ENCODE measurements around the gene NELFE.
"Not testable (repeated sequence)": the region's sequence is repeated elsewhere in the genome, so short reads cannot be mapped to it uniquely, and the experiment has no call there.

DNA sequence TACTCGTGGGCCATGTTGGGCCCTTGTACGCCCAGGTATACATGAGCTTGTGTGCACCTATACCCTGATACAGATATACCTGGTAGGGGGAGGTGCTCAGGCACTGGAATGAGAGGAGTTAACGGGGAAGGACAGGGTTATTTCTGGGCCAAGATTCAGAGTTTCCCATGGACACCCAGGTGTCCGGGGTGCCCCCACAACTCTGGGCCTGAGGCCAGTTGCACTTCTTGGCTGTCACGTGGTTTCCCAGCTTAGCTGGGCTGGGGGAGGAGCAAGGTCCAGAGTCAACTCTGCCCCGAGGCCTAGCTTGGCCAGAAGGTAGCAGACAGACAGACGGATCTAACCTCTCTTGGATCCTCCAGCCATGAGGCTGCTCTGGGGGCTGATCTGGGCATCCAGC lies 23.0 kb upstream of the NELFE start, which contains the start of gene C4A:
- TF ChIP-seq, protein P1, sequence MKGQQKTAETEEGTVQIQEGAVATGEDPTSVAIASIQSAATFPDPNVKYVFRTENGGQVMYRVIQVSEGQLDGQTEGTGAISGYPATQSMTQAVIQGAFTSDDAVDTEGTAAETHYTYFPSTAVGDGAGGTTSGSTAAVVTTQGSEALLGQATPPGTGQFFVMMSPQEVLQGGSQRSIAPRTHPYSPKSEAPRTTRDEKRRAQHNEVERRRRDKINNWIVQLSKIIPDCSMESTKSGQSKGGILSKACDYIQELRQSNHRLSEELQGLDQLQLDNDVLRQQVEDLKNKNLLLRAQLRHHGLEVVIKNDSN (CRISPR knock-in tag; IDR thresholded peaks at IDR 0.05): not testable (repeated sequence)
- TF ChIP-seq, protein P2, sequence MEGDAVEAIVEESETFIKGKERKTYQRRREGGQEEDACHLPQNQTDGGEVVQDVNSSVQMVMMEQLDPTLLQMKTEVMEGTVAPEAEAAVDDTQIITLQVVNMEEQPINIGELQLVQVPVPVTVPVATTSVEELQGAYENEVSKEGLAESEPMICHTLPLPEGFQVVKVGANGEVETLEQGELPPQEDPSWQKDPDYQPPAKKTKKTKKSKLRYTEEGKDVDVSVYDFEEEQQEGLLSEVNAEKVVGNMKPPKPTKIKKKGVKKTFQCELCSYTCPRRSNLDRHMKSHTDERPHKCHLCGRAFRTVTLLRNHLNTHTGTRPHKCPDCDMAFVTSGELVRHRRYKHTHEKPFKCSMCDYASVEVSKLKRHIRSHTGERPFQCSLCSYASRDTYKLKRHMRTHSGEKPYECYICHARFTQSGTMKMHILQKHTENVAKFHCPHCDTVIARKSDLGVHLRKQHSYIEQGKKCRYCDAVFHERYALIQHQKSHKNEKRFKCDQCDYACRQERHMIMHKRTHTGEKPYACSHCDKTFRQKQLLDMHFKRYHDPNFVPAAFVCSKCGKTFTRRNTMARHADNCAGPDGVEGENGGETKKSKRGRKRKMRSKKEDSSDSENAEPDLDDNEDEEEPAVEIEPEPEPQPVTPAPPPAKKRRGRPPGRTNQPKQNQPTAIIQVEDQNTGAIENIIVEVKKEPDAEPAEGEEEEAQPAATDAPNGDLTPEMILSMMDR (IDR thresholded peaks at IDR 0.05): not testable (repeated sequence)
